Activated CD4-positive, CD25-positive, alpha-beta regulatory T cell treated with anti-CD3 and anti-CD28 coated beads, Interleukin-2, amount 50 U/mL, for 72 hours (primary cell): ENCODE measurements around the gene SDK1.

ENCODE experiments used
- DNase-seq: peaks from one replicate; pipeline ENCODE4 v3.0.0; 2021

The SDK1 gene

GRCh38 chr7:4037877-4038276 is 736.8 kb downstream of the SDK1 start:
- no peak for DNase-seq

GRCh38 chr7:4040109-4040928 is 739.3 kb downstream of the SDK1 start:
- no peak for DNase-seq

- DNase-seq = no peak
Observed at GRCh38 chr7:4042402-4043045, 741.5 kb downstream of the SDK1 start.

- DNase-seq = no peak
Observed at GRCh38 chr7:4043988-4044387, 742.9 kb downstream of the SDK1 start.

- DNase-seq = no peak
Observed at GRCh38 chr7:4045450-4045849, 744.4 kb downstream of the SDK1 start.

GRCh38 chr7:4045975-4046374 is 744.9 kb downstream of the SDK1 start:
- DNase-seq = no peak

- no peak for DNase-seq
Observed at GRCh38 chr7:4048336-4048735, 747.3 kb downstream of the SDK1 start.

GRCh38 chr7:4049202-4049601 is 748.1 kb downstream of the SDK1 start:
- no peak for DNase-seq

GRCh38 chr7:4050126-4050660 is 749.1 kb downstream of the SDK1 start:
- DNase-seq = no peak

GRCh38 chr7:4051696-4052095 is 750.6 kb downstream of the SDK1 start:
- DNase-seq = no peak

- DNase-seq = no peak
Observed at GRCh38 chr7:4052130-4052529, 751.1 kb downstream of the SDK1 start.

GRCh38 chr7:4054158-4054557 is 753.1 kb downstream of the SDK1 start:
- no peak for DNase-seq

- no peak for DNase-seq
Observed at GRCh38 chr7:4056552-4057288, 755.7 kb downstream of the SDK1 start.

GRCh38 chr7:4057289-4057616 is 756.2 kb downstream of the SDK1 start:
- no peak for DNase-seq

- no peak for DNase-seq
Observed at GRCh38 chr7:4058158-4058557, 757.1 kb downstream of the SDK1 start.

GRCh38 chr7:4065190-4065589 is 764.1 kb downstream of the SDK1 start:
- DNase-seq = no peak

GRCh38 chr7:4066206-4066605 is 765.2 kb downstream of the SDK1 start:
- DNase-seq = no peak

GRCh38 chr7:4066626-4067475 is 765.8 kb downstream of the SDK1 start:
- DNase-seq = no peak

GRCh38 chr7:4067476-4067760 is 766.4 kb downstream of the SDK1 start:
- DNase-seq = no peak

- DNase-seq = no peak
Observed at GRCh38 chr7:4067874-4068273, 766.8 kb downstream of the SDK1 start.

- no peak for DNase-seq
Observed at GRCh38 chr7:4068286-4068685, 767.2 kb downstream of the SDK1 start.

GRCh38 chr7:4069268-4070095 is 768.4 kb downstream of the SDK1 start:
- no peak for DNase-seq
